GM10248 (cell line): Measurements from ENCODE around the gene CACNA2D1.

Source experiments
- CTCF ChIA-PET: fragments of 300-600 bp; sonication (Branson Sonifier 250); formaldehyde crosslinking; extraction: SDS; loops from one replicate; lab custom pipeline; 2021; ENCODE audit warnings: antibody characterized with exemption; lab: Yijun Ruan, JAX
- POLR2A ChIA-PET: fragments of 350-650 bp; sonication (Branson Sonifier 250); formaldehyde crosslinking; extraction: SDS; loops from one replicate; lab custom pipeline; 2020; ENCODE audit warnings: antibody characterized with exemption; lab: Yijun Ruan, JAX
- DNase-seq: peaks from one replicate; pipeline ENCODE4 v3.0.0; 2012; ENCODE audit errors: extremely low spot score
- TF ChIP-seq, protein P1 (sequence below): IDR thresholded peaks from 2 replicates; pipeline ENCODE4 v1.5.1; 2012; ENCODE audit warnings: mild to moderate bottlenecking, low read depth; ENCODE audit errors: extremely low read depth, missing control alignments, control extremely low read depth

Gene CACNA2D1

DNA sequence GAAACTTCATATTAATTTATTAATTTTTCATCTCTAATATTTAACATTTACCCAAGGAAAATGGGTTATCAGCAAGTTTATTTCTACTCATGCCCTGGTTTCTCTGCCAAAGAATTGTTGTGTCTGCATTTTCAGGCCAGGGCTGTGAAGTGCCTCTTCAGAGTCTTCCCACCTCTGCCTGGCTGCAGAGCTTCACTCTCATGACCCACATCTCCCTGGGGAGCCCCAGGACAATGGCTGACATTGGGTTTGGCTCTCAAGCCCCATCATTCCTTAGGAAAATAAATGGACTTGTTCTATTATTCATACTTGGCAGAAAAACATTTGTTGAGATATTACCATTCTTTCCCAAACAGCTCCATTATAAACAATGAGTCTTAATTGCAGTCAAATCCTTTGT is 30.3 kb downstream of the CACNA2D1 start:
- POLR2A ChIA-PET: no interaction called here
- no peak for DNase-seq
- CTCF ChIA-PET: no interaction called here
- TF ChIP-seq, protein P1, sequence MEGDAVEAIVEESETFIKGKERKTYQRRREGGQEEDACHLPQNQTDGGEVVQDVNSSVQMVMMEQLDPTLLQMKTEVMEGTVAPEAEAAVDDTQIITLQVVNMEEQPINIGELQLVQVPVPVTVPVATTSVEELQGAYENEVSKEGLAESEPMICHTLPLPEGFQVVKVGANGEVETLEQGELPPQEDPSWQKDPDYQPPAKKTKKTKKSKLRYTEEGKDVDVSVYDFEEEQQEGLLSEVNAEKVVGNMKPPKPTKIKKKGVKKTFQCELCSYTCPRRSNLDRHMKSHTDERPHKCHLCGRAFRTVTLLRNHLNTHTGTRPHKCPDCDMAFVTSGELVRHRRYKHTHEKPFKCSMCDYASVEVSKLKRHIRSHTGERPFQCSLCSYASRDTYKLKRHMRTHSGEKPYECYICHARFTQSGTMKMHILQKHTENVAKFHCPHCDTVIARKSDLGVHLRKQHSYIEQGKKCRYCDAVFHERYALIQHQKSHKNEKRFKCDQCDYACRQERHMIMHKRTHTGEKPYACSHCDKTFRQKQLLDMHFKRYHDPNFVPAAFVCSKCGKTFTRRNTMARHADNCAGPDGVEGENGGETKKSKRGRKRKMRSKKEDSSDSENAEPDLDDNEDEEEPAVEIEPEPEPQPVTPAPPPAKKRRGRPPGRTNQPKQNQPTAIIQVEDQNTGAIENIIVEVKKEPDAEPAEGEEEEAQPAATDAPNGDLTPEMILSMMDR: no peak

DNA sequence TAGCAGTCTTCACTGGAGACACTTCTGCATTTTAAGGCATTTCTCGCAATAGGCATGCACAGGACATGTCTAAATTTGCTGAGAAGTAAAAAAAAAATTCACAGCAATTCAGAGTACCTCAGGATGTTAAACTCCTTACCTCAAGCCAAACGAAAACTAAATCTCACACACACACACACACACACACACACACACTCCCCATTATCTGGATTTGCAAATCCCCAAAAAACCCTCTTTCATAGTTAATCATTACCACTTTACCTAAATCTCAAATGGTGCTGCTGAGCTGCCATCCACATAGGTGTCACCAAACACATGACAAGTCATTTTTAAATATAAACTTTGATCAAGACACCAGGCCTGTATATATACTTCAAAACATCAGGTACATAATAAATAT is 31.8 kb downstream of the CACNA2D1 start:
- POLR2A ChIA-PET: no interaction called here
- CTCF ChIA-PET: interaction anchor here (1.7 kb wide), 1 partner anchor 70 kb away, joined by 4 read pairs; no protein-coding TSS in a partner anchor

DNA sequence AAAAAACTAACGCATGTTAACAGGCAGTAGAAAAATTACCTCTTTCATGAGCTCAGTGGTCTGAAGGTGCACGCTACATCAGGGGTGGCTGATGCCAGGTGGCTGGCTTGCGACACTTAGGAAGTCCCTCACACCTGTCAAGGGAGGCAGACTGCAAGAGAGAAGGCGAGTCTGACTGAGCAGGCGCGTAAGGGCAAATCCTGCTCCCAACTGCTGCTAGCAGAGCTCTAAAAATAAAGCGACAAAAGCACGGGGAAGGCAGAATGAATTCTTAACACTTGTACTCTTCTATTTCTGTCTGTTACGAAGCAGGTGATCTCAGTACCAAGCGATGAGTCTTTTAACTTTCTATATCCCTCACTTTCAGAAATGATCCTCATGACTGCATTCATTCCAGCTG is 33.1 kb downstream of the CACNA2D1 start:
- ChIA-PET POLR2A (no interaction called here), CTCF (interaction anchor here (1.1 to 1.7 kb wide), 3 partner anchors 14 to 71 kb away, joined by 3 to 4 read pairs (median 3); no protein-coding TSS in a partner anchor)
- DNase-seq: no peak

More for the DNA sequence above, 31.8 kb downstream of the CACNA2D1 start:
- DNase-seq: no peak
- TF ChIP-seq, protein P1: no peak

DNA sequence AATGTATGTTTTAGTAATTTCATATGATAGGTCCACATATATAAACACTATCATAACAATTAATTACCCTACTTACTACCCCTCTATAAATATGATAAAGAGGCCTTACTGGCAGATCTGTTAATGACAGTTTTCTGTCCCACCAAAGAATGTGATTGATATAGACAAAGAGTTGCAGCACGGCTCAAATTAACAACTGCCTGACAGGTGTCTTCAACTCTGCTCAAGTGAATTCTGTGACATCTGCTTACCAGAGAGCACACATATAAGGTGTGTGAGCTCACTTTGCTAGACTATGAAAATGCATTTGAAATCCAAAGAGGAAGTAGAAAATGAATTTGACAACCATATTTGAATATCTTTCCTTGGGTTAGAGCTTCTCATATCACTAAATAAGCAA is 36.6 kb downstream of the CACNA2D1 start:
- TF ChIP-seq, protein P1: no peak
- DNase-seq: no peak
- CTCF ChIA-PET: no interaction called here
- POLR2A ChIA-PET: no interaction called here

More for the DNA sequence above, 33.1 kb downstream of the CACNA2D1 start:
- TF ChIP-seq, protein P1: no peak

DNA sequence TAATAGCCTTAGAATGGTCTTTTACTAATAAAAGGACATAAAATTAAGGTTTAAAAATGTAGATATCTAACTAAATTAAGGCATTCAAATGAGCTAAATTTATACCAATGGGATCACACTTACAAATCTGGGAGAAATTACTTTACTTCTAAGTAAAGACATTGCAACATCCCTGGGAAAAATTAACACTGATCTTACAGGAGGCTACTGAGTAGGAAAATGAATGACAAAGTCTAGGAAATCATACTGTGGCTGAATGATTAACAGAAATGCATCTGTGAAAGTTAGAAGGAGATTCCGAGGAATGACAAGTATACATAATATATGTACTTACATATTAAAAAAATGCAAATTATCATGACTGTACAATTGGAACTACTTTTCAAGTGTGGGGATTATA is 38.3 kb downstream of the CACNA2D1 start:
- TF ChIP-seq, protein P1: no peak
- POLR2A ChIA-PET: no interaction called here
- CTCF ChIA-PET: no interaction called here
- no peak for DNase-seq

DNA sequence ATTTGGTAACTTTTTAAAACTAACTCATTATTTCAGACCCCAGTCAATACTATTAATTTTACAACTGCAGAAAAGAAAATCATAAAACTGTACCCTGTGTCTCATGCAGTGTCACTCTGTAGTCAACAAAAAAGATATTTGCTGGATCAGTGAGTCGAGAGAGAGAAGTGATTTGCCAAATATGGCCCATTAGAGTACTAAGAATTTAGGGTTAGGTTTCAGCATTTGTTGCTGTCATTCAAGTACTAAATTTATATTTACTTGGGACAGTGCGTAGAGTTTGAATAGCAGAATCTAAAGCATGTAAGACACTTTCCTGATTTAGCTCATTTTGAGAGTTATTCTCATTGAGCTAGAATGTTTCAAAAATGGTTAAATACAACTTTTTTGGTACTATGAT is 38.9 kb downstream of the CACNA2D1 start:
- ChIA-PET POLR2A (no interaction called here), CTCF (no interaction called here)
- TF ChIP-seq, protein P1: no peak
- no peak for DNase-seq
